ENCODE measurements around the gene CCDC93. TPM values are rescaled to one million over a fixed set of nuclear protein-coding genes. Genes with fewer than 3 reads are reported as not detected.
"Not testable (repeated sequence)": the region's sequence is repeated elsewhere in the genome, so short reads cannot be mapped to it uniquely, and the experiment has no call there.

The CCDC93 gene
- total RNA-seq, 1 experiment from 2014 or later: 17.0 TPM

DNA sequence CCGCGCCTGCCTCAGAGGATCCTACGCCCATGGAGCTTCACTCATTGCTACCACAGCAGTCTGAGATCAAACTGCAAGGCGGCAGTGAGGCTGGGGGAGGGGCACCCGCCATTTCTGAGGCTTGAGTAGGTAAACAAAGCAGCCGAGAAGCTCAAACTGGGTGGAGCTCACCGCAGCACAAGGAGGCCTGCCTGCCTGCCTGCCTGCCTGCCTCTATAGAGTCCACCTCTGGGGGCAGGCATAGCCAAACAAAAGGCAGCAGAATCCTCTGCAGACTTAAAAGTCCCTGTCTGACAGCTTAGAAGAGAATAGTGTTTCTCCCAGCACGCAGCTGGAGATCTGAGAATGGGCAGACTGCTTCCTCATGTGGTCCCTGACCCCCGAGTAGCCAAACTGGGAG lies 90.4 kb downstream of the CCDC93 start:
- DNase-seq (ENCODE audit: extremely low read depth, low read depth): not testable (repeated sequence)

DNA sequence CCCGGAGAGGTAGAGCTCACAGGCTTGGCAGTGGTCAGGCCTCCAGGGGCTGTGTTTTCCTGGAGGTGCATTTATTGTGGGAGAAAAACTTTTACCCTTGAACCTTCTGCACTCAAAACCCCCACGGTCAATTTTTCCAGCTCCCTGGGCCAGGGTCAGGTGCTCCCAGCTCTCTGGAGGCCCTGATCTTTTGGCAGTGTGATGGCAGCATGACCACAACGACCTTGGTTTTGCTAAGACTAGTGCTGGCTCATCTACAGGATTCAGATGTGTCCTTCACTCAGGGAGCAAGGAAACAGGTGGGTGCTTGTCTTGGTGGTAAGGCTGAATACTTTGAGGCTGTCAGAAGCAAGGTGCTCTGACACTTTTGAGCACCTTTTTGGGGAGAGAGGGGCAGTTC lies 92.3 kb downstream of the CCDC93 start:
- no peak for DNase-seq (ENCODE audit: extremely low read depth, low read depth)

DNA sequence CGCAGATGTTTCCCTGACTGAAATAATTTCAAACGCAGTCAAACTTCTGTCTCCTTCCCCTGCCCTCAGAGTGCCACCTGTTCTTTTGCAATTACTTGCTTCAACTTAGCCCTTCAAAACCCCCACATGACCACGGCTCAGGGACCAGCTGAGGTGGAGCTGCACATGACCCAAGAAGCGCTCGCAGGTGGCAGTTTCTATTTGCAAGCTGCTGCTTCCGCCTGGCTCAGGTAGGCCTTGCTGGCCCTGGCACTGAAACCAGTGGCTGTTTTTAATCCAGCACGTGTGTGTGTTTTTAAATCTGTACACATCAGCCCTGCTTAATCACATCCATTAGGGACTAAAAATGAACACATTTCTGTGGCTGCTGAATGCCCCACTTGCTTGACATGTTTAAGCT lies 95.3 kb downstream of the CCDC93 start:
- DNase-seq (ENCODE audit: extremely low read depth, low read depth): no peak

DNA sequence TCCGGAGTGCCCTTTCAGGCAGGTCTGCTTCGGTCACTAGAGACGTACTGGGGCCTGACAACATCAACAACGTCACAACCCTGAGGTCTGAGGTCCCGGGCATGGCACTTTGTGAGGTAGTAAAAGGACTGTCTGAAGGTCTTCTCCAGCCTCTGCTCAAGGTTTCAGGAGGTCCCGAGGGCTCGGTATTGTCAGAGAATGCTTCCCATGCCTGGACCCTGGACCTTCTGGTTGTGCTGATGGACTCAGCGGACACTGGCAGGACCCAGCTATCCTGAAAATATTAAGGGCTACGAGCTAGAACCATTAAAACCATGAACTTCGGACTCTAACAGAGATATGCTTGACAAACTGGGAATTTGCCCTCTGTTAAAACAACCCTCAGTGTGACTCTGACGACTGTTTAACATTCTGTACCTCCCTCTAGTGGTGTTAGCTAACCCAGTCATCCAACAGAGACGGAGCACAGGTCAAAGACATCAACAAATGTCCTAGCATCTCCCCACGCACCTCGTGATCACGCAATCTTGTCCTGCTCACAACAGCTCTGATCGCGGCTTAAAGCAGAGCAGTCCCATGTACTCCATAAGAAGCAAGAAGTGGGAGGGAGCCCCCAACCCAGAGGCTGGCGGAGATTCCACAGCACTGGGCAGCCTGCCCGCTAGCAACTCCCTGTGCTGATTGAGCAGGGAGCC lies 96.5 kb downstream of the CCDC93 start:
- no peak for DNase-seq (ENCODE audit: extremely low read depth, low read depth)

DNA sequence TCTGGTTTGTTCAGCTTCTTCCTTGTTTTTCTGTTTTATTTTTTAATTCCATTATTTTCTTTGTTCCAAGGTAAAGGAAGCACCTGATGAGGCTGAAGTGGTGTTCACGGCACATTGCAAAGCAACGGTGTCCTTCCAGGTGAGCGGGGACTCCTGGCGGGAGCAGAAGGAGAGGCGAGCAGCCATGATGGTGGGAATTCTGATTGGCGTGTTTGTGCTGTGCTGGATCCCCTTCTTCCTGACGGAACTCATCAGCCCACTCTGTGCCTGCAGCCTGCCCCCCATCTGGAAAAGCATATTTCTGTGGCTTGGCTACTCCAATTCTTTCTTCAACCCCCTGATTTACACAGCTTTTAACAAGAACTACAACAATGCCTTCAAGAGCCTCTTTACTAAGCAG lies 110.9 kb downstream of the CCDC93 start:
- no peak for DNase-seq (ENCODE audit: extremely low read depth, low read depth)

DNA sequence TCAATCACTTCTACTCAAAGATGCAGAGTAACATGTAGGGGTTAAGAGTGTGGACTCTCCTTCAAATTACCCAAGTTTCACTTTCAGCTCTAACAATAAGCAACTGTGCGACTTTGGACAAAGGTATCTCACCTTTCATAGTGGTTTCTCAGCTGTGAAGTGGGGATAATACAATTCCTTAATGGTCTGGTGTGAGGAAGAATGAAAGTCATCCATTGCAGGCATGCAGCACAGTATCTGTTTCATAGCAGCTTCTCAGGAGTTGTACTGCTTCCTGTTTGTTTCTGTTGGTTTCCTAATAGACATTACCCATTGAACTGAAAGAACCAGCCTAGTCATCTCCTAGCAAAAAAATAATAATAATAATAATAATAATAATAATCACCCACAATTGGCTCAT lies 125.0 kb downstream of the CCDC93 start:
- DNase-seq (ENCODE audit: extremely low read depth, low read depth): no peak

DNA sequence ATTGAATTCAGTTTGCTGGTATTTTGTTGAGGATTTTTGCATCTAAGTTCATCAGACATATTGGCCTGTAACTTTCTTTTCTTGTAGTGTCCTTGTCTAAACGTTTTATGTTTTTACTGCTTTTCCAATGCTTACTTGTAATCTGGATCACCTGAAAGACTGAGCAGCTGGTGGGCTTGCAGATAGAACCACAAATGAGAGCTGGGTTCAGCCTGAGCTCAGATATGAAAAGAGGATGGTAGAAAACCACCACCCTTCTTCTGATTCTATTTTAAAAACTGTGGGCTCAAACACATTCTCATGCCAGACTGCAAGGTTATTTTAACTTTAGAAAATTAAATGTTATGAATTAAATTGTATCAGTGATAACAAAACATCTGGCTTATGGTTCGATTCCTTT lies 128.6 kb downstream of the CCDC93 start:
- no peak for DNase-seq (ENCODE audit: extremely low read depth, low read depth)

DNA sequence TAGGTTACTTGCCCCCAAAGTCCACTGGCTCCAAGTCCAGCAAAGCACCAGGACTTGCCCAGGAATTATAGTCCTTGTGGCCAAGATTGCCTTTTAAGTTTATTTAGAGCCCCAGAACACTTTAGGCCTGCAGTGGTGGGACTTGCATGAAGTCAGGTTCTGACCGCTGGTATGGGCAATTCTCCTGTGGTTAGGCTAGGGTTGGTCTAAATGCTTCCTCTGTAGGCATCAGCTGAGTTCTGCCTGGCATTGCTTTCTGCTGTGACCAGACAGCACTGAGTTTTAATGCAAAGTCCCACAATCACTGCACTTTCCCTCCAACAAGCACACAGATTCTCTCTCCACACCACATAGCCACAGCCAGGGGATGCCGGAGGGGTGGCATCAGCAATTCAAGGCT lies 134.9 kb downstream of the CCDC93 start:
- DNase-seq (ENCODE audit: extremely low read depth, low read depth): no peak

DNA sequence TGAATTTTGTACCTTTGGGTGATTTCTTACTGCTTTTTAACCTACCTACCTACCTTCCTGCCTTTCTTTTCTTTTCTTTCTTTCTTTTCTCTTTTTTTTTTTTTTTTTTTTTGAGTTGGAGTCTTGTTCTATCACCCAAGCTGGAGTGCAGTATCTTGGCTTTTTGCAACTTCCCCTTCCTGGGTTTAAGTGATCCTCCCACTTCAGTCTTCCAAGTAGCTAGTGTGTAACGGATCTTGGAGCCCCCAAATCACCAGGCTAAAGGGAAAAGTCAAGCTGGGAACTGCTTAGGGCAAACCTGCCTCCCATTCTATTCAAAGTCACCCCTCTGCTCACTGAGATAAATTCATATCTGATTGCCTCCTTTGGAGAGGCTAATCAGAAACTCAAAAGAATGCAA lies 138.1 kb downstream of the CCDC93 start:
- no peak for DNase-seq (ENCODE audit: extremely low read depth, low read depth)

Small RNA genes lying within 50 kb of the gene (small RNA-seq; reads per million reads assigned to genes)
- 0 reads per million in 2 experiments for gene RN7SL111P

Other genes starting within 250 kb of the CCDC93 start
- 99.6 and 106 TPM in 2 replicates for gene DDX18, start 199.4 kb downstream of the CCDC93 start, total RNA-seq (2014; rRNA removed; shearing (Covaris generic))
- gene INSIG2, start 74.4 kb upstream of the CCDC93 start, total RNA-seq (2014; rRNA removed; shearing (Covaris generic)): 7.1 and 7.9 TPM in 2 replicates

Data from NCI-H460 (cell line).